ENCODE measurements around the gene DCLK1.

- TF ChIP-seq, protein P1, sequence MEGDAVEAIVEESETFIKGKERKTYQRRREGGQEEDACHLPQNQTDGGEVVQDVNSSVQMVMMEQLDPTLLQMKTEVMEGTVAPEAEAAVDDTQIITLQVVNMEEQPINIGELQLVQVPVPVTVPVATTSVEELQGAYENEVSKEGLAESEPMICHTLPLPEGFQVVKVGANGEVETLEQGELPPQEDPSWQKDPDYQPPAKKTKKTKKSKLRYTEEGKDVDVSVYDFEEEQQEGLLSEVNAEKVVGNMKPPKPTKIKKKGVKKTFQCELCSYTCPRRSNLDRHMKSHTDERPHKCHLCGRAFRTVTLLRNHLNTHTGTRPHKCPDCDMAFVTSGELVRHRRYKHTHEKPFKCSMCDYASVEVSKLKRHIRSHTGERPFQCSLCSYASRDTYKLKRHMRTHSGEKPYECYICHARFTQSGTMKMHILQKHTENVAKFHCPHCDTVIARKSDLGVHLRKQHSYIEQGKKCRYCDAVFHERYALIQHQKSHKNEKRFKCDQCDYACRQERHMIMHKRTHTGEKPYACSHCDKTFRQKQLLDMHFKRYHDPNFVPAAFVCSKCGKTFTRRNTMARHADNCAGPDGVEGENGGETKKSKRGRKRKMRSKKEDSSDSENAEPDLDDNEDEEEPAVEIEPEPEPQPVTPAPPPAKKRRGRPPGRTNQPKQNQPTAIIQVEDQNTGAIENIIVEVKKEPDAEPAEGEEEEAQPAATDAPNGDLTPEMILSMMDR (IDR thresholded peaks at IDR 0.05; ENCODE audit: poor library complexity) = peak; percentile 10
- no peak for TF ChIP-seq EZH2phosphoT487 (IDR thresholded peaks at IDR 0.05; ENCODE audit: low read depth, severe bottlenecking, unreplicated experiment)
- TF ChIP-seq EZH2 (IDR thresholded peaks at IDR 0.05; ENCODE audit: borderline replicate concordance) = no peak
Measured at GRCh38 chr13:35826626-35827254, 304.4 kb downstream of the DCLK1 start.

Measured in hepatocyte (in vitro differentiated cells).